Transverse colon (tissue), 4 donors: ENCODE data around the gene PSD. TPM values are rescaled to one million over a fixed set of nuclear protein-coding genes. Genes with fewer than 3 reads are reported as not detected.

ENCODE experiments used
- DNase-seq: peaks from one replicate; pipeline ENCODE4 v3.0.0-alpha.2; 2019
- H3K27ac ChIP-seq, 4 donors: fragments of 200-600 bp; sonication (generic); 2 replicates each; pipeline ENCODE4 v1.5.1; 2016 to 2018; ENCODE audit warnings: inconsistent platforms in 4 of 4
- H3K27me3 ChIP-seq: fragments of 200-600 bp; sonication (generic); 2 replicates; pipeline ENCODE4 v1.5.1; 2017; ENCODE audit warnings: inconsistent platforms
- H3K36me3 ChIP-seq, 4 donors: fragments of 200-600 bp; sonication (generic); 2 replicates each; pipeline ENCODE4 v1.5.1; 2017 to 2019; ENCODE audit warnings: inconsistent platforms in 4 of 4
- H3K4me1 ChIP-seq, 4 donors: fragments of 200-600 bp; sonication (generic); 2 replicates each; pipeline ENCODE4 v1.5.1; 2017 to 2020; ENCODE audit warnings: inconsistent platforms in 4 of 4
- H3K4me3 ChIP-seq, 4 donors: fragments of 200-600 bp; sonication (generic); 1 replicate in 1 of 4; 2 replicates in 3 of 4; pipeline versions ENCODE4 v1.5.1 to v1.6.1; 2017 to 2019; ENCODE audit warnings: inconsistent platforms in 4 of 4
- H3K9me3 ChIP-seq, 2 donors: fragments of 200-600 bp; sonication (generic); 2 replicates each; pipeline ENCODE4 v1.5.1; 2017 to 2019; ENCODE audit warnings: inconsistent platforms in 2 of 2
- CTCF ChIP-seq, 5 experiments: fragments of 200-600 bp in 3 of 5; fragments of 450-650 bp in 2 of 5; sonication (generic) in 3 of 5; IDR thresholded peaks; 1 replicate in 2 of 5; 2 replicates in 3 of 5; pipeline ENCODE4 v1.5.1; 2016 to 2017; ENCODE audit warnings: antibody characterized with exemption in 5 of 5, inconsistent platforms in 3 of 5, mild to moderate bottlenecking in 2 of 5, moderate library complexity in 1 of 5
- EP300 ChIP-seq: sonication (generic); formaldehyde crosslinking; IDR thresholded peaks from one replicate; pipeline ENCODE4 v1.6.1; 2017; ENCODE audit warnings: antibody characterized with exemption, low read depth
- POLR2A ChIP-seq: fragments of 450-650 bp; IDR thresholded peaks from one replicate; pipeline ENCODE4 v1.6.1; 2016; ENCODE audit warnings: antibody characterized with exemption, mild to moderate bottlenecking, moderate library complexity
- POLR2AphosphoS5 ChIP-seq, 3 donors: sonication (generic); formaldehyde crosslinking; IDR thresholded peaks; one replicate each; pipeline ENCODE4 v1.6.1; 2016; ENCODE audit warnings: antibody characterized with exemption in 3 of 3
- WGBS, 2 donors: methylation state at CpG; one replicate each; pipeline ENCODE4 v1.1.5; 2018; ENCODE audit warnings: low coverage in 1 of 2; 5-methylcytosine and 5-hydroxymethylcytosine counted together
- in situ Hi-C, 4 donors: fragments of 200-750 bp; cut with MboI; loops; one replicate each; pipeline versions ENCODE4 v1.15.0 to v1.15.1; 2017; ENCODE audit warnings: low sequenced_read_pairs in 3 of 4, low pct_ligation_motif_present in 1 of 4, low pct_unique_long_range_greater_than_20kb in 1 of 4
- intact Hi-C: fragments of 100-400 bp; cut with DNase I; formaldehyde crosslinking; loops from one replicate; pipeline ENCODE4 v1.15.1; 2023; ENCODE audit warnings: low total_unique reads
- total RNA-seq, 4 donors: library from RNA; depleted of rRNA; stranded (reverse); fragments of >200 nt; gene quantifications; one replicate each; pipeline ENCODE4 v1.1.0, GENCODE V29; 2016

The PSD gene
- total RNA-seq, 4 donors from 2014 or later = 38.9 to 56.1 (median 49.4) TPM

GRCh38 chr10:102434394-102435132 lies 16.0 kb upstream of the PSD start:
- in situ Hi-C loops = no loop called here
- Histone ChIP-seq H3K4me3 (no peak overlapping the region), H3K9me3 (no peaks in the 10 kb centered on the region), H3K27me3 (peaks cover 23% of the 10 kb centered on the region), H3K4me1 (peaks cover 7 to 37% (median 14%) of the 10 kb centered on the region in 4 donors), H3K27ac (peak overlapping the region; percentile 31 to 51 (median 42)), H3K36me3 (no peaks in the 10 kb centered on the region)
- WGBS, 2 donors = 29% methylated on average over 9 of the region's 9 CpGs; no CpG with 5 or more reads in 1 of the 2 donors
- intact Hi-C loops = no loop called here
- TF ChIP-seq POLR2A (no peak), CTCF (IDR thresholded peaks at IDR 0.05) (no peak), EP300 (no peak), POLR2AphosphoS5 (IDR thresholded peaks at IDR 0.05) (no peak)
- DNase-seq = no peak

GRCh38 chr10:102433619-102434046 lies 15.0 kb upstream of the PSD start:
- H3K4me3 ChIP-seq = no peak overlapping the region
- in situ Hi-C loops = no loop called here
- peak overlapping the region in 1 of 4 donors; percentile 1 for H3K27ac ChIP-seq
- DNase-seq = no peak
- H3K27me3 ChIP-seq = peaks cover 23% of the 10 kb centered on the region
- no peaks in the 10 kb centered on the region for H3K9me3 ChIP-seq
- no peaks in the 10 kb centered on the region for H3K36me3 ChIP-seq
- TF ChIP-seq EP300 = no peak
- TF ChIP-seq POLR2A = no peak
- no peak for TF ChIP-seq POLR2AphosphoS5 (IDR thresholded peaks at IDR 0.05)
- no peak for TF ChIP-seq CTCF (IDR thresholded peaks at IDR 0.05)
- H3K4me1 ChIP-seq = peaks cover 7 to 37% (median 14%) of the 10 kb centered on the region in 4 donors
- 46 to 50% methylated on average over 1 to 5 of the region's 5 CpGs for WGBS, 2 donors
- intact Hi-C loops = no loop called here

- peak within 1 kb of the TSS; percentile 68 to 99 (median 83) for H3K4me3 ChIP-seq
- TF ChIP-seq POLR2A = peak; percentile 6
- no peak for TF ChIP-seq EP300
- peak; percentile 29 to 56 (median 55) for TF ChIP-seq POLR2AphosphoS5 (IDR thresholded peaks at IDR 0.05)
- TF ChIP-seq CTCF (IDR thresholded peaks at IDR 0.05) = no peak
- H3K9me3 ChIP-seq = no peaks in the 10 kb centered on the region
- intact Hi-C loops (no loop called here), in situ Hi-C loops (no loop called here)
- H3K27ac ChIP-seq = peak within 1 kb of the TSS; percentile 83 to 87 (median 84)
- peak; percentile 98 for DNase-seq
- H3K27me3 ChIP-seq = peaks cover 23% of the 10 kb centered on the region
- WGBS, 2 donors = 0% methylated on average over 2 to 50 of the region's 52 CpGs
- no peaks in the 10 kb centered on the region for H3K36me3 ChIP-seq
- H3K4me1 ChIP-seq = peaks cover 7 to 37% (median 14%) of the 10 kb centered on the region in 4 donors
Observed at GRCh38 chr10:102432162-102432950, 13.8 kb upstream of the PSD start, which contains the start of gene CUEDC2. Gene CUEDC2, minus strand, starts transcription at chr10:102432574. Its CDS starts 7,386 bp downstream, at chr10:102425188.
